Endometrial microvascular endothelial cells (primary cell): ENCODE measurements around the gene PRSS56. TPM values are rescaled to one million over a fixed set of nuclear protein-coding genes. Genes with fewer than 3 reads are reported as not detected.
"Not testable (repeated sequence)": the region's sequence is repeated elsewhere in the genome, so short reads cannot be mapped to it uniquely, and the experiment has no call there.

ENCODE experiments used
- in situ Hi-C: cut with HindIII; loops from 2 replicates; pipeline ENCODE4 v1.10.0; 2017; ENCODE audit warnings: low sequenced_read_pairs, low pct_unique_long_range_greater_than_20kb; ENCODE audit errors: inconsistent ontology term
- total RNA-seq: library from RNA; depleted of rRNA; stranded (reverse); fragments of >200 nt; gene quantifications from one replicate; pipeline ENCODE4 v1.2.3, GENCODE V29; 2015; ENCODE audit errors: inconsistent ontology term

The PRSS56 gene
- total RNA-seq, 1 donor from 2014 or later: not detected

GRCh38 chr2:232550354-232551249 is 30.4 kb downstream of the PRSS56 start, which contains the start of the genes EIF4E2 and TIGD1:
EIF4E2 (plus strand) TSS chr2:232550689; CDS start chr2:232550725, 36 bp downstream.
TIGD1 (minus strand) TSS chr2:232550557; CDS start chr2:232549882, 675 bp downstream.
- in situ Hi-C loops: no loop called here

- in situ Hi-C loops: no loop called here
Observed at GRCh38 chr2:232551250-232551638, 31.1 kb downstream of the PRSS56 start.

DNA sequence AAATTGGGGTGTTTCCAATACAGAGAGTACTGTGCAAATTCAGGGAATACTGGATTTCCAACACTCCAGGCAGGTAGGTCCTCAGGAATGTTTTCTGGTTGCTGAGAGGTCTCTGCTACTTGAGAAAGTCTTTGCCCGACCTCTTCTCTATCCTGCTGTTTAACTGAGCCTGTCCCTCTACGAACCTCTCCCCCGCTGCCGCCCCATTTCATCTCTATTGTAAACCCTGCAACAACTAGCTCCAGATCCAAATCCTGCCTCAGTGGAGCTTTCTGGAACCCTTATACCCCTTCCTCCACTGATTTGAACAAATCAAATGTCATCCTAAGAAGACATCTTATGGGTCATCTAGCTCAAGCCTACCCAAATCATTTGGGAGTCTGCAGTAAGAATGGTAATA is 31.6 kb downstream of the PRSS56 start:
- in situ Hi-C loops: no loop called here

GRCh38 chr2:232556426-232556825 is 36.2 kb downstream of the PRSS56 start:
- in situ Hi-C loops: no loop called here

DNA sequence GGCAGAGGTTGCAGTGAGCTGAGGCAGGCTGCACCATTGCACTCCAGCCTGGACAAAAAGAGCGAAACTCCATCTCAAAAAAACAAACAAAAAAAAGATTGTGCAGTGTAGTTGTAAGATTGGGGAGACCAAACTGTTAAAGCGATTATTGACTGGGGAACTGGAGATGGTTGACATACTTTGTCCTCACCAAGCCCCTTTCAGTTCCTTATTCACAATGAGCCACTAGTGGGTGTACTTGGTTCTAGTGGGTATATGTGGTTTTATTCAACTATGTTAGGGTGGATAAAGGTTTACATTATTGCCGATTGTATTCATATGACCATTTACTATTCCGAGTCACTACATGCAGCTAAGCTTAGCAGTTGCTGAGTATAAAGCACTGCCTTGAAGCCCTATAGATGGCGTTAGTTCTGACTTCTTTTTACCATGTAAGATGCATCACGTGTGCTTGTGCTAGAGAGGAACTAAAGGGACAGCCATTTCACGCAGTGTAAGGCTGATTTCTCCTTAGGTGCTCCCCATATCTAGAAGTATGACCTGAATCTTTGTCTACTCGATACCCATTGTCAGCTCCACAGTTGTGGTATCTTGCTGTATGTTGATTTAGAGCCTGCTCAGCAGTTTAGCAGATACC is 42.4 kb downstream of the PRSS56 start:
- in situ Hi-C loops: no loop called here

DNA sequence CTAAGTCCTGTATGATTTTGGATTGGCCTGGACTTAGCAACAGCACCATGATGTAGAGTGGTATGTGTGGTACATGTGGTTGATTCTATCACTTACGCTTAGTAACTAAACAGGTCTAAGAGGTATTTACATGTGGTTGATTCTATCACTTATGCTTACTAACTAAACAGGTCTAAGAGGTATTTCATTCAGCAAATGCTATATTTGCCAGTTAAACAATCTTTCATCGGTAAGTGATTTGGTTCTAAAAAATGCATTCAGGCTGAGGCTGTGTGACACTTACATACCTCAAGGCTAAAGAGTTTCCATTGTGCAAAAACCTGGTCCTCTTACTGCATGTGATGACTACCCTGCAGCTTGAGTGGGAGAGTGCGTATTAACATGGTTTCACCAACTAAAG is 43.4 kb downstream of the PRSS56 start:
- in situ Hi-C loops: no loop called here

DNA sequence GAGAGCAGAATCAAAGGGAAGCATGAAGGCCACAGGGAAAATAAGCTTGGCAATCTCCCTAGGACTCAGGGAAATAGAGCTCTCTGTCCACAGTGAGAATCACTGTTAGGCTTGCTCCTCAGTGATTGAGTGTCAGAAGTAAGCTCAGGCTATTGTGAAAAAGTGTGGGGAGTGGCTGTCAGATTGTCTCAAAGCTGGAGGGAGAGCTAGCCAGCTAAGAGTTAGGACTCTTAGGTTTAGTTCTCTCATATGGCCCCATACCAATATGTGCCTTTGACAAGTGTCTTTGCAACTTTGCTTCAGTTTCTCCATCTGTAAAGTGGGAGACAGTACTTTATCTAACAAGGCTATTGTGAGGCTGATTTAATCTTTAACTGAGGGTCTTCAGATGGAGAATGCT is 47.5 kb downstream of the PRSS56 start:
- in situ Hi-C loops: no loop called here

GRCh38 chr2:232568161-232568560 is 48.0 kb downstream of the PRSS56 start:
- in situ Hi-C loops: no loop called here

- in situ Hi-C loops: no loop called here
Observed at GRCh38 chr2:232569541-232569940, 49.4 kb downstream of the PRSS56 start.

GRCh38 chr2:232570481-232570880 is 50.3 kb downstream of the PRSS56 start:
- in situ Hi-C loops: not testable (repeated sequence)

DNA sequence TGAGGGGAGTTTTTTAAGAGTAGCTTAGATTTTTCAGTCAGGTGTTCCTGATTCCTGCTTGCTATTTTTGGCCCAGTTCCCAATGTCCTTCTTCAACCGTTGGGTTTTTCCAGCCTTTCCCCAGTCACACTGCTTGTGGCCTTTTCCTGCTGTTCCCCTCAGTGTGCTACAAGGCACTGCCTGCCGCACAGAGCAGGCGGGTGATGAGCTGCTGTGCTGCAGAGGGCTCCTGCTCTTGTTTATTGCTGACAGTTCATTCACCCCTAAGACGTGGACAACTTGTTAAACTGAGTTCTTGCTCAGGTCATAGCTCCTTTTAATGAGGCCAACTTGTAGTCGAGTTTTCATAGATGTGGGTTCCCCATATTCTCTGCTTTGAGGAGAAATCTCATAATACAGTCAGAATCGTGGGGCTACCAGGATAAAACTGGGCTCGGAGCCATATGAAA is 50.9 kb downstream of the PRSS56 start:
- in situ Hi-C loops: no loop called here

GRCh38 chr2:232573042-232573441 is 52.9 kb downstream of the PRSS56 start:
- in situ Hi-C loops: no loop called here

- in situ Hi-C loops: no loop called here
Observed at GRCh38 chr2:232573771-232574435, 53.7 kb downstream of the PRSS56 start.

DNA sequence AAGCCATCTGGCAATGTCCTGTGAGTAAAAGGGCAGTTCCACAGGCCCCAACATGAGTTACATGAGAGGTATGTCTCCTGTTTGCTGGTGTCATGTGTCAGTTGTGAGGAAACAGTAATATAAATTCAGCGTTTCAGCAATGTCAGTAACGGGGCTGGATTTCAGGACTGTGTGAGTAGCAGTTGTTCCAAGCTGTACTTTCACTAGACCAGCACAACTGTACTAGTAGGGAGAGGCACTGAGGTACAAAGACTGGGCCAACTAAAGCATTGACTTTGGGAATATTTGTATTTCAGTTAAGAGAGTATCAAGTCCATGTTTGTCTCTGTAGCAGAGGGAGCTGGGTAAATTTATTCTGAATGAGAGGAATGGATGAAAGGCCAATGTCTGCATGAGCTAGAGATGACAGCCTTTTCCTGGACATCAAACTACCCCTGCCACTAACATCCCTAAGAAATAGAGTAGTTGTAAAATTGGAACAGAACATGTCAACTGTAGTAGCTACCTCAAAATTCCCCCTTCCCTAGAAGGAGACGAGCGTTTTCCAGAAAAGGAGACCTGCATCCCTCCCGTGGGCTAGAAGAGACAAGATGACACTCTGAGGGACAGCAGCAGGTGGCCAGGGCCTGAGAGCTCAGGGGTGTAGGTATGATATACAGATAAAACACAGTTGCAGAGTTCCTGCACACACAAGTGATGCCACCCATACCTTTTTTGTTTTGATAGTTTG is 54.7 kb downstream of the PRSS56 start:
- in situ Hi-C loops: no loop called here

Other genes starting within 250 kb of the PRSS56 start
- gene ALPP, start 141.6 kb upstream of the PRSS56 start, total RNA-seq: not detected
- not detected for gene ALPG, start 113.5 kb upstream of the PRSS56 start, total RNA-seq
- gene ALPI, start 64.2 kb upstream of the PRSS56 start, total RNA-seq: not detected
- gene ECEL1, start 32.6 kb upstream of the PRSS56 start, total RNA-seq: not detected
- not detected for gene CHRND, start 5.8 kb downstream of the PRSS56 start, total RNA-seq
- not detected for gene CHRNG, start 19.3 kb downstream of the PRSS56 start, total RNA-seq
- 1.7 TPM for gene TIGD1, start 30.2 kb downstream of the PRSS56 start, total RNA-seq
- 100 TPM for gene EIF4E2, start 30.3 kb downstream of the PRSS56 start, total RNA-seq
- 0.19 TPM for gene EFHD1, start 113.2 kb downstream of the PRSS56 start, total RNA-seq
- 41.4 TPM for gene GIGYF2, start 176.9 kb downstream of the PRSS56 start, total RNA-seq